ENCODE results near the gene TRPC6. TPM values are rescaled to one million over a fixed set of nuclear protein-coding genes. Genes with fewer than 3 reads are reported as not detected.

TRPC6 gene
- total and polyA plus RNA-seq, 2 donors (not counting 1 experiment from before 2014, with no cell fraction given): 4.6 to 26.4 TPM

GRCh38 chr11:101582989-101583250 is 887 bp downstream of the TRPC6 start:
- Histone ChIP-seq H3K9me3 (ENCODE audit: control insufficient read depth, insufficient read depth, low read depth, low read length) (no peaks in the 10 kb centered on the region), H3K27me3 (ENCODE audit: control insufficient read depth, insufficient read depth, low read length) (no peaks in the 10 kb centered on the region), H3K4me3 (replicated peaks in 1 of 4; ENCODE audit: control extremely low read depth in 1 of 4, insufficient read depth in 1 of 4, low read depth in 3 of 4, low read length in 4 of 4) (peak overlapping the region; percentile 54 to 71 (median 61)), H2AFZ (ENCODE audit: low read length) (peak overlapping the region; percentile 72), H3K9ac (ENCODE audit: insufficient read depth, low read length) (peak overlapping the region; percentile 75), H3K79me2 (ENCODE audit: control insufficient read depth, insufficient read depth, low read length) (peaks cover 25% of the 10 kb centered on the region), H3K36me3 (ENCODE audit: control insufficient read depth, insufficient read depth, low read length) (no peaks in the 10 kb centered on the region), H3K27ac (ENCODE audit: insufficient read depth, low read length) (peak overlapping the region; percentile 55), H4K20me1 (ENCODE audit: control insufficient read depth, extremely low read depth, insufficient read depth, low read length) (no peaks in the 10 kb centered on the region), H3K4me1 (ENCODE audit: control insufficient read depth, extremely low read depth, insufficient read depth, low read length) (no peaks in the 10 kb centered on the region), H3K4me2 (ENCODE audit: extremely low read depth, insufficient read depth, low read length) (peak overlapping the region; percentile 88)
- TF ChIP-seq EZH2 (IDR thresholded peaks at IDR 0.05; ENCODE audit: low read length, missing control alignments) (no peak), CTCF (conservative IDR thresholded peaks at IDR 0.05 in 1 of 2, IDR thresholded peaks at IDR 0.05 in 1 of 2; ENCODE audit: low read depth in 1 of 2, low read length in 2 of 2) (no peak)
- DNase-seq (ENCODE audit: low read depth in 2 of 2): peak in 1 of 2 donors; percentile 23

GRCh38 chr11:101582236-101582988 is 1.4 kb downstream of the TRPC6 start:
- peak in 1 of 2 donors; percentile 15 for DNase-seq (ENCODE audit: low read depth in 2 of 2)
- Histone ChIP-seq H3K36me3 (ENCODE audit: control insufficient read depth, insufficient read depth, low read length) (no peaks in the 10 kb centered on the region), H3K27me3 (ENCODE audit: control insufficient read depth, insufficient read depth, low read length) (no peaks in the 10 kb centered on the region), H3K79me2 (ENCODE audit: control insufficient read depth, insufficient read depth, low read length) (peaks cover 25% of the 10 kb centered on the region), H3K4me2 (ENCODE audit: extremely low read depth, insufficient read depth, low read length) (peak overlapping the region; percentile 88), H3K4me1 (ENCODE audit: control insufficient read depth, extremely low read depth, insufficient read depth, low read length) (no peaks in the 10 kb centered on the region), H3K27ac (ENCODE audit: insufficient read depth, low read length) (peak overlapping the region; percentile 55), H4K20me1 (ENCODE audit: control insufficient read depth, extremely low read depth, insufficient read depth, low read length) (no peaks in the 10 kb centered on the region), H2AFZ (ENCODE audit: low read length) (peak overlapping the region; percentile 72), H3K4me3 (replicated peaks in 1 of 4; ENCODE audit: control extremely low read depth in 1 of 4, insufficient read depth in 1 of 4, low read depth in 3 of 4, low read length in 4 of 4) (peak overlapping the region; percentile 54 to 71 (median 61)), H3K9me3 (ENCODE audit: control insufficient read depth, insufficient read depth, low read depth, low read length) (no peaks in the 10 kb centered on the region), H3K9ac (ENCODE audit: insufficient read depth, low read length) (peak overlapping the region; percentile 75)
- TF ChIP-seq EZH2 (IDR thresholded peaks at IDR 0.05; ENCODE audit: low read length, missing control alignments) (no peak), CTCF (conservative IDR thresholded peaks at IDR 0.05 in 1 of 2, IDR thresholded peaks at IDR 0.05 in 1 of 2; ENCODE audit: low read depth in 1 of 2, low read length in 2 of 2) (no peak)

GRCh38 chr11:101577461-101577860 is 6.3 kb downstream of the TRPC6 start:
- H3K27ac ChIP-seq (ENCODE audit: insufficient read depth, low read length): no peak overlapping the region
- peaks cover 24% of the 10 kb centered on the region for H3K79me2 ChIP-seq (ENCODE audit: control insufficient read depth, insufficient read depth, low read length)
- TF ChIP-seq CTCF (conservative IDR thresholded peaks at IDR 0.05 in 1 of 2, IDR thresholded peaks at IDR 0.05 in 1 of 2; ENCODE audit: low read depth in 1 of 2, low read length in 2 of 2): no peak
- TF ChIP-seq EZH2 (IDR thresholded peaks at IDR 0.05; ENCODE audit: low read length, missing control alignments): no peak
- no peak overlapping the region for H2AFZ ChIP-seq (ENCODE audit: low read length)
- H3K4me2 ChIP-seq (ENCODE audit: extremely low read depth, insufficient read depth, low read length): no peak overlapping the region
- H3K9me3 ChIP-seq (ENCODE audit: control insufficient read depth, insufficient read depth, low read depth, low read length): no peaks in the 10 kb centered on the region
- no peaks in the 10 kb centered on the region for H4K20me1 ChIP-seq (ENCODE audit: control insufficient read depth, extremely low read depth, insufficient read depth, low read length)
- no peak overlapping the region for H3K9ac ChIP-seq (ENCODE audit: insufficient read depth, low read length)
- H3K4me1 ChIP-seq (ENCODE audit: control insufficient read depth, extremely low read depth, insufficient read depth, low read length): peaks cover 6% of the 10 kb centered on the region
- H3K36me3 ChIP-seq (ENCODE audit: control insufficient read depth, insufficient read depth, low read length): no peaks in the 10 kb centered on the region
- H3K27me3 ChIP-seq (ENCODE audit: control insufficient read depth, insufficient read depth, low read length): no peaks in the 10 kb centered on the region
- H3K4me3 ChIP-seq (replicated peaks in 1 of 4; ENCODE audit: control extremely low read depth in 1 of 4, insufficient read depth in 1 of 4, low read depth in 3 of 4, low read length in 4 of 4): no peak overlapping the region
- DNase-seq (ENCODE audit: low read depth in 2 of 2): no peak
